Superior temporal gyrus (tissue), 1 donor: ENCODE results near the gene PKNOX2.
A peak's percentile ranks its signal among the peaks of the same experiment; 100 is the strongest.

Experiments
- DNase-seq: peaks from one replicate; pipeline ENCODE4 v3.0.0-alpha.2; 2016; ENCODE audit errors: extremely low spot score

Gene PKNOX2

DNA sequence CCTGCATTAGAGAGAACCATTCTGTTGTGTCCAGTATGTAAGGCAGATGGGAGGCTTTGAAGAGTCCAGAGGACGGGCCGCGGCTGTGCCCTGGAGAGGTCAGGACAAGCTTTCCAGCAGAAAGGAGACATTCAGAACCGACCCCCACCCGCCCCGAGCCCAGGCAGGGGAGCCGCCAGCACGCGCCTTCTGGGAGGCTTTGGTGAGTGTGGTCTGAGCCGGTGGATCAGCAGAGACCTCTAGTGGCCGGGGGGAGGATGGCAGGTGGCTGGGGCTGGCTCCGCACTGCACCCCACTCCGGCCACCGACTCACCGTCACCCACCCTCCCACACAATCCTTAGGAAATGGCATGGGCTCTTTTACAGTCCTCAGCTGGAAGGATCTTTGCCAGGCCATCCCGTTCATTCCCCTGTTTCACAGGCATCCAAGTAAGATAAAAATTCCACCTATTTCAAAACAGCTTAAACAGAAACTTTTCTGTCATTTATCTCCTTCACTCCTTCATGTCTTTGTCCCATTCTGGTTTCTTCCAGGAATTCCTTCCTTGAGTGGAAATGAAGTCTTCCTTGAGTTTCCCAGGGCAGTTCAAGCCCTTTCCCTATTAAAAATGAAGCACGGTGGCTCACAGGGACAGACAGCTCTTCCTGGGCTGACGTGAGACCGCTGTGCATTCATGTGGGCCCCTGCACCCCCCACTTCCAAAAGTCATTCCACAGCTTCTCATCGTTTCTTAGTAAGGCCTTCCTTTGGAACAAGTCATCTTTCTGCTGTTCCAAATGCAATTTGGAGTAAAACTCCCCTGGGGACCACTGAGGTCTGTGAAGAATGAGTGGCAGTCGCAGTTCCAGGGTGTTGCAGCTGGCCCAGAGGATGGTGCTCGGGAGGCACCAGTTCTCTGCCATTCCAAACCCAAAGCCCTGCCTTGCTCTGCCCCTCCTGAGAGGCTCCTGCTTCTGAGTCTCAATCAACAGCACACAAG, 240.6 kb downstream of the PKNOX2 start:
- no peak for DNase-seq

DNA sequence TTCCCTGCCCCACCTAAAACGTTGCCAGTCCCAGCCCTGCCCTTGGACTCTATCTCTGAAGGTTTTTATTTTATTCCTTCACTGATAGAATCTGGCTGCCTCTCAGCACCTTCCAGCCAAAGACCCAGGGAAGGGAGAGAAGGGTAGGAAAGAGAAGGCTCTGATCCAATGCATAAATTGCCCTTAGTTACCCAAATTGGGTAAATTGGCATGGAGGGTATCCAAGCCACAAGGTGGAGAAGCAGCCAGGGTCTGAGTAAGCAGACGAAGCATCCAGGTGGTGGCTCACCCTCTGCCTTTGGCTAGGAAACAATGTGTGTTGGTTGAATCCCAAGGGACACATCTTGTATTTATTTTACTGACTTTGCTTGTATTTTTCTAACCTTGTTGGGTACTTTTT, 242.5 kb downstream of the PKNOX2 start:
- DNase-seq = peak; percentile 15

DNA sequence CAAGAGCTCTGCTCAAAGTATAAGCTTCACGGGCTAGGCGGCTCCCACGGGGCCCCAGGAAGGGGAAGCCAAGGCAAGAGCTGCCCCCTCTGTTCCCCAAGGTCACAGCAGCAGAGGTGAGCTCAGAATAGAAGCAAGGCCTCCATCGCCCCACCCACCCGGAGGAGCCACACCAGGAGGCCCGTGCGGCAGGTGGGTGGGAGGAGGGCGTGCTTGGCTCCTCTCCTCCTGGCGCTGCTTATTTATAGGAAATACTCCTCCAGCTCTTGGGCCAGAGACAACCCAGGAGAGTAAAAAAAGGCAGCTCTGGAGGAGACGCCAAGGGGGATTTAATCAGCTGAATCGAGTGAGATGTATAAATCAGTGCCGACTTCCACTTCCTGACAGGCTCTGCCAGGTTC, 243.8 kb downstream of the PKNOX2 start:
- no peak for DNase-seq

DNA sequence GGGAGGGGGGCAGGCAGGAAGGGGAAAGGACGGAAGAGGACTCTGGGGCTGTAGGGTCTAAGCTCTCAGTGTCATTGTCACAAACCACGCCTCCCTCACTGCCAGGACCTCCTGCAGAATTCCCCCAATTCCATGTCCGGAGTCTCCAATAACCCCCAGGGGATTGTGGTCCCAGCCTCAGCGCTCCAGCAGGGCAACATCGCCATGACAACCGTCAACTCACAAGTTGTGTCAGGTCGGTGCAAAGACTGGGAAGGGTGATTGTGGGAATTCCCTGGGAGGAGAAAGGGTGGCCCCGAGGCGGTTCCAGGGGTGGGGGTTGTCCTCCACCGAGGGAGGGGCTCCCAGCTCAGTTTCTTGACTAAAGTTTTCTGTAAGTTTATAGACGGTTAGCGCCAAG, 245.5 kb downstream of the PKNOX2 start:
- DNase-seq = no peak

DNA sequence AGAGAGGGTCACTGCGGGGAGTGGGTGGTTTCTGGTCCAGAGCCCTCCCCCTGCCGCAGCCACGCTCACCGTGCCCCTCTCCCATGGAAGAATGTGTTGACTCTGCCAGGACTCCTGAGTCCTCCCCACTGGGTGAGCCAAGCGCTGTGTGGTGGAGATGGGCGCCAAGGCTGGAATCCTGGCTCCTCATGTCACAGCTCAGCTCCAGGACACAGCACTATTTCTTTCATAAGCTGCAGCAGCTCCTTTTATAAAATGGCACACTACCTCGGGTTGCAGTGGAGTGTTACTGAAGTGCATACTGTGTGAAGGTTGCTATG, 247.6 kb downstream of the PKNOX2 start:
- DNase-seq = no peak

DNA sequence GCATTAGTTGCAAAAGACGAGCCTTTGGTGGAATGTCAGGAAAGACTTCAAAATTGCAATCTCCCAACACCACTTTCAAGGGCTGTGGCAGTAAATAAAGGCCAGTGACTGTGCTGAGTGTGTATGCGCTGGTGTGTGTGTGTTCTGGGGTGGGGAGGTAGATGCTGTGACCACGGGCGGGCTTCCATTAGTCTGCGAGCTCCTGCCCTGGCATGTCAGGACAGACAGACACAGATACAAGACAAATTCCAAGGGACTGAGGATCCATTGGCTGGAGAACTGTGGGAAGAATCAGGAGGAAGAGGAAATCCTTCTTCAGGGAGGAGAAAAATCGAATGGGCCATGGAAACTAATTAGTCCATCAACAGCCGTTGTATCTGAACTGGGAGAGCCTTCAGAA, 248.0 kb downstream of the PKNOX2 start:
- DNase-seq = no peak

DNA sequence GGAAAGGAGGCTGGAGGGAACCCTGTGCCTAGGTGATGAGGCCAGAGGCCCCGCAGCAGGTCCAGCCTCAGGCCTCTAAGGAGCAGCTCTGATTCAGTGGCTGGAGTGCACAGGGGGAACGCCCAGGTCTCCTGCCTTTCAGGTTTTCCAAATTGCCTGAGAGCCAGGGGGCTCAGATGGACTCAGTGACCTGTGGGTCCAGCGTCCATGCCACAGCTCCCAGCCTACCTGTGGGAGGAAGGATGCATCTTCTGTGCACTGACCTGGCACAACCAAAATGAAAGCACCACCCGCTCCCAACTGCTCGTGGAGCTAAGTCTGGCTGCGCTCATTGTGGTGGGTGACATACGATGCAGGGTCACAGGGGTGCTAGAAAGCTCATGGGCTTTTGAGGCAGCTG, 248.7 kb downstream of the PKNOX2 start:
- no peak for DNase-seq

DNA sequence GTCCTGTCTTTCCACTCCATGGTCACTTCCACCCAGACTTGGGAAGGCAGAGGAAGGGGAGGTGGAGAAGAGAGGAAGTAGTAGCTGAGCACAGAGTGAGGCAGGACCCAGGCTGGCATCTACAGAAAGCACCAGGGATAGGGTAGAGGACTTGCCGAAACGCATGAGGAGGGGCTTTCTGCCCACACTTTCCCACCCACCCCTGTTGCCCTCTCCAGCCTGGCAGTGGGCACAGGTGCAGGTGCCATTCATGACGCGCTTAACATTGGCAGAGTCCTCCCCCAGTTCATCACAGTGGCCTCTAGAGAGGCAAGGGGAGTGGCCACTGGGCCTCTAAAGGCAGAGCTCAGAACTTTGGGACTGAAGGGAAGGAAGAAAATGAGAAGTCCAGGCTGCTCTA, 249.6 kb downstream of the PKNOX2 start:
- DNase-seq = no peak

DNA sequence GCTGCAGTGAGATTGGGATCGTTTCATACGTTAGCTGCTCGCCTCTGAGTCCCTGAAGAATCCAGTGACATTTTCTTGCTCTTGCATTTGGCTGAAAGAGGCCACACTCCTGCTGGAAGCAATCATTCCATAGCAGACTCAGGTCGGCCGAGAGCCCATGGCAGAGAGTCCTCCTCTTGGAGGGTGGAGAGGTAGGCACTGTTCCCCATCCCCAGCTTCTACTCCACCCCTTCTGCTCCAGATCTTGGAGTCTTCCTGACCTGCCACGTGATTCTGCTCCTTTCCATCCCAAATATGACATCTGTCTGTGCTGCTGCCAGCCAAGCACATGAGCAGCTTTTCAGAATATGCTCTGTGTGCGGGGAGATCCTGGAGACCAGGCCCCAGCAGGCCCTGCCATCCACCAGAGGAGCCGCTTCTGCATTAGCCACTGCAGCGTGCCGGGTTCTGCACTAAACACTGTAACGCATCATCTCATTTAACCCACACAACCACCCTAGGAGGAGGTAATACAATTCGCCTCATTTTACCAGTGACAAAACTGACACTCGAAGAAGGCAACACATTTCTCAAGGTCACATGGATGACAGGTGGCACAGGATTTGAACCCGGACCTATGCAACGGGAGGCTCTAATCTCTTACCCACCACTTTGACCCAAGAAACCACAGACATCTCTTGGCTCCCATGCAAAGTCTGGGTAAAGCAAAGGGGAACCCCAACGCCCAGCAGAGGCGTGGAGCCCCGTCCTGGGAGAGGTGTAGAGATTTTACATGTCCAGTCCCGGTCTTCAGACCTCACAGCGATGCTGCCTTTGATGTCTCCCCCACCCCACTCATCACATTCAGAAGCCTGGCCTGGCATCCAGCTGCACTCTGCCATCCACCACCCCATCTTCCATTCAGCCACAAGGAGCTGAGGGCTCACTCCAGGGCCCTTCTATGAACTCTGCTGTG, 252.7 kb downstream of the PKNOX2 start:
- DNase-seq = no peak

DNA sequence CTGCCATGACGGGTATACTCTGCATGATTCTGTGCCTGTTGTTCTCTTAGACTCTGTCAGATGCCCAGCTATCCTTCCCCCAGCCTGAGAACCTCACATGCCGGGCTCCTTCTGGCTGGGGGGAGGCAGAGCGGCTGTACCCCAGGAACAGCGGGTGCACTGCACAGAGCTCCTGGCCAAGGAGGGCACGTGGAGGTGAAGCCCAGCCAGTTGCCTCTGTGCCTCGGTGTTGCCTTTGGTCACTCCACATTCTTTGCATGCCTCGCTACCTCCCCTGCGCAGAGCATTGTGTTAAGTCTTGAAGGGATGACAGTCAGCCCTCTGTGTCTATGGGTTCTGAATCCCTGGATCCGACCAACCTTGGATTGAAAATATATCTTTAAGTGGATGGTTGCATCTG, 253.8 kb downstream of the PKNOX2 start:
- no peak for DNase-seq

DNA sequence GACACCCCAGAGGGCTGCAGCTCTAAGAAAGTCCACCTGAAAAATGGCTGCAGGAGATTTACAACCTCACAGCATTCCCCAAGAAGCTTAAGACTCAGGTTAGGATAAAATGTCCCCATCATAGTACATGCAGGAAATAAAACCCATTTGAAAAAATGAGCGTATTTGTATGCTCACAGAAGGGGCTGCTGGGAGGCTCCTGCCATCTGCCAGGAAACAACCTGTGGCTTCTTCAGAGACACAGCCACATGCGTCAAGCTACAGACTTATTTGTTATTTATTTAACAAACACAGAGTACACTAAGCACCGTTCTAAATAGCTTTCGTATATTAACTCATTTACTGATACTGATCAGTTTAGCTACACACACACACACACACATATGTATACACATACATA, 258.1 kb downstream of the PKNOX2 start:
- DNase-seq = no peak

DNA sequence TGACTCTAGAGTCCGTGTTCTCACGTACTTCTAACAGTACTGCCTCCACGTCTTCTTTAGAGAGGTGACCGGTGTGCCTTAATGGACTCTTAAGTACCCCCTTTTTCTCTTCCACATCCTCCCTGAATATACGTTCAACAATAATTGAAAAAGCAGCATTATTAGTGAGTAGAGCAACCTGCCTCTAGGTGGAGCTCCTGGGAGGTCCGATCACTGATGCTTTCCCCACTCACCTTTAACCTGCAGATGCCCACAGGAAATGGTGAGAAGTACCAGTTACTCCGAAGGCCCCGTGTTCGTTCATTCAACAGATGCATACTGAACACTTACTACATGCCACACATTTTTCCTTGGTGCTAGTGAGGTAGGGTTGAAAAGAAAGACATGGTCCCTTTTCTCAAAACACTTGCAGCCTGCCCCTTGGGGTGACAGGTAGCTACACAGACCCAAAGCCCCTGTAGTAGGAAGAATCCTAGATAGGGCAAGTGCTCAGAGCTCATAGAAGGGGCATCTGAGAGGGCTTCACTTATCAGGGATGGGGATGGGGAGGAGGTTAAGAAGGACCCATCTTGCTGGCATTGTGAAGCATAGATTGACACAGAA, 258.8 kb downstream of the PKNOX2 start:
- DNase-seq = no peak

DNA sequence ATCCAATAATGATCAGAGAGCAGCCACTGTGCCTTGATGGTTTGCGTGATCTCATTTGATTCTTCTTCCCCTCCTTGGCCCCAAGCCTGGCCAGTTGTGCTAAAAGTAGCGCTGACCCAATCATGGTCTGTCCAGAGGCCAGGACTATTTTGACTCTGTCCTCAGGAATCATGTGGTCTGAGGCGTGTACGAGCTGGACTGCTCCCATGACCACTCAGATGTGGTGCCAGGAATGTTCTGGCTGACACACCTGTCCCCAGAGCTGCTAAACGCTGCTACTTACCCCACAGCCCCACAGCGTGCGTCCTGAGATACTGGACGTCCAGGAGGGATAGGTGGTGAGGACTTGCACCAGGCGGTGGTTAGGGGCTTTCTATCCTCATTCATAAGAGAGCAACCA, 261.1 kb downstream of the PKNOX2 start:
- no peak for DNase-seq

DNA sequence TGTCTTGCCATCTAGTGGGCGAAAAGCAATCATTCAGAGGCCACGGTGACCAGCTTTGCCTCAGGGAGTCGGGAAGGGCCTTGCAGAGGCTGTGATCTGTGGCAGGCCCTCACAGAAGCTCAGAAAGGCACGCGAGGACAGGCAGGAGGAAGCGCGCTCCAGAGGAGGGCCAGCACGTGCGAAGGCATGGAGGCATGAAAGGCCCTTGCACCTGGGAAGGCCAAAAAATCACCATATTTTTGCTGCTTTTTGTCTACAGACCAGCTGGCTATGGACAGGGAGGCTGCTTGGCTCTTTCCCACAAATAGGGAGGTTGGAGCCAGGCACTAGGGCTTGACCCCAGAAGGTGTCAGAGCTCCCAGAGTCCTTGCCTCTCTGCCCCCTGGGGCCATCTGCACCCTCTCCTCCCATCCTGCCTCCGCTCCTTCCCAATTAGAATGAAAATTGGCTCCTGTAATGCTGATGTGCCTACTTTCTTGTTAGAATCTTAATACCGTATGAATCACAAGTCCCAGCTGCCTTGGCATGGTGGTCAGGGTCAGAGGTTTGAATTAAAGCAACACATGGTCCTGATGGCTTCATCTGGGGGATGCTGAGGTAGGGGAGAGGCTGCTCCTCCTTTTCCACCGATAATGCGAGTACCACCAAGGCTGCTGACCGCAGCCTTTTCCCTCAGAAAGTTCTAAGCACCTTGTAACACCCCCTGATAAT, 262.4 kb downstream of the PKNOX2 start:
- no peak for DNase-seq

DNA sequence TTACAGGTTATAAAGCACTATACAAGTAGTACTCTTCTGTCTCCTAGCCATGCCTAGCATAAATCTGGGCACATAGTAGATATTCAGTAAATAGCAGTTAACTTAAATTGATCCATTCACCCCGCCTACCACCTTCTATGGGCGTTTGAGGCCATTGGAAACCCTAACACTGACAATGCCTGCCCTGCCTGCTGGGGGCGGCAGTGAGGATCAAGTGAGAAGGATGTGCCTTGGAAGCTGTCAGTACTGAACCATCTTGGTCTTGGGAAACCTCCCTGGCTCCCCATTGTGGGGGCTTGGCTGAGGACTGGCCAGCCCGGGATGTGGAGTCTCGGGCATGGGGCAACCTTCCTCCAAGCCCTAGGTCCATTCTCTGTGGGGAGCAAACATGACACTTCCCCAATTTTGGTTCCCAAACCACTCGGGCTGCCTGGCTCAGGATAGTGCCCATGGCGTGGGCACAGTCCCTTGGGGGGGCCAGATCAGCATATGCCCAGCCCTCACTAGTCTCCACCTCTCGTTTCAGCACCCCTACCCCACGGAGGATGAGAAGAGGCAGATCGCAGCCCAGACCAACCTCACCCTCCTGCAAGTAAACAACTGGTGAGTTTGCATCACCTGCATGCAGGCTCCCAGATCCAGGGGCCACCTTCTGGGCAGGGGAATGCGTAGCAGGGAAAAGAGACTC, 264.1 kb downstream of the PKNOX2 start:
- no peak for DNase-seq

DNA sequence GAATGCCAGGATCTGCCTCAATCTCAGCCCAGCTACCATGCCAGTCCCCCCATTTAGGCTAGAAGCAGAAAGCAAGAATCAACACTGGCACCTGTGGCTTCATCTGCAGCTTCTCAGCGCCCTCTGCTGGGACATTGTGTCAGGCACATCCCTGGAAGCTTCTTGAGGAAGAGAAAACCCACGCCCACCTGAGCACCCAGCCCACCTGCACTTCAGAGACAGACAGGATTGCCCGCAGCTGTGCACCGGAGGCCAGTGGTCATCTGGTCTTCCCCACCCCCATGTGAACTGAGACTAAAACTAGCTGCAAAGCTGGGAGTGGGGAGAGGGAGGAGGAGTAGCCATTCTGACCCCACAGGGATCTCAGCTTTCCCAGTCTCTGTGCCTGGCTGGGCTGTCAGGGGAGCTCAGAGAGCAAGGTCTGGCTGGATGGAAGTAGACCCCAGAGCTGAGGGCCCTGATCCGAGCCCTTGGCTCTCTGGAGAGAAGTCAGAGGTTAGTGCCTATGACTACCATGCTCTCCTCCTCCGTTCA, 264.7 kb downstream of the PKNOX2 start:
- peak; percentile 84 for DNase-seq

DNA sequence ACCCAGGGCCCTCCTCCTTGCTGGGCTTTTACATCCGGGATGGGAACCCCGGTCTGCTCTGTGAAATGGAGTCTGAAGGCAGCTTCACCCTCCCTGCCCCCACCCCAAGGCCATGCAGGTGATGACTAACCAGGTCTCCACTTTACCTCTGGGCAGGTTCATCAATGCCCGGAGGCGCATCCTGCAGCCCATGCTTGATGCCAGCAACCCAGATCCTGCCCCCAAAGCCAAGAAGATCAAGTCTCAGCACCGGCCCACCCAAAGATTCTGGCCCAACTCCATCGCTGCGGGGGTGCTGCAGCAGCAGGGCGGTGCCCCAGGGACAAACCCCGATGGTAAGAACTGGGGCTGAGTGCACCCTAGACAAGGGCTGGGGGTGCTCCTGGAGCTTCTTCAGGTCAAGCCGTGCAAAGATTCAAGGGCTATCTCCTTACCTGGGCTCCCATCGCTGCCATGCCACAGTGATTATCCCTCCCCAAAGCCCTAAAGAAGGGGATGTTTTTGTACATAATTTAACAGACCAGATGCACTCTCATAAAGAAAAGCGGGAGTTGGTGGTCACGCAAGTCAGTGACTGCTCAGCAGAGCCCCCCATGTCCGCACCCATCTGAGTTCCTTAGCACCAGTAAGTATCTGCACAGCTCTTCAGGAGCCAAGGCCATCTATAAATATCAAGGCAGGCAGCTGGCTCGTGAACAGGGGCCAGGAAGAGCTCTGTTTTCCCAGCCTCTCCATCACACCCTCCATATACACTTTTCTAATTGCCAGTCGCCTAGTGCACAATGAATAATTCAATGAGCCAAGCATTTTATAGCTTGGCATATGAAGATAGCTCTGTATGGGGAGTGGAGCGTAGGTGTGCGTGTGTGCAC, 265.5 kb downstream of the PKNOX2 start:
- DNase-seq = peak; percentile 24

DNA sequence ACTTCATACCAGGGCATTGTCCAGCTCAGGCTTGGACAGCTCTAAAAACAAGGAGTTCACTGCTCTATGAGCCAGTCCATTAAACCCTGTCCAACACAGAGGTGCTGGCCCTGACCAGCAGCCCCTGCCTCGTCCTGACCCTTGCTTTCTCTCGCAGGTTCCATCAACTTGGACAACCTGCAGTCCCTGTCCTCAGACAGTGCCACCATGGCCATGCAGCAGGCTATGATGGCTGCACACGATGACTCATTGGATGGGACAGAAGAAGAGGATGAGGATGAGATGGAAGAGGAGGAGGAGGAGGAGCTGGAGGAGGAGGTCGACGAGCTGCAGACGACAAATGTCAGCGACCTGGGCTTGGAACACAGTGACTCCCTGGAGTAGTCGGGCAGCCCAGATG, 266.5 kb downstream of the PKNOX2 start:
- no peak for DNase-seq

DNA sequence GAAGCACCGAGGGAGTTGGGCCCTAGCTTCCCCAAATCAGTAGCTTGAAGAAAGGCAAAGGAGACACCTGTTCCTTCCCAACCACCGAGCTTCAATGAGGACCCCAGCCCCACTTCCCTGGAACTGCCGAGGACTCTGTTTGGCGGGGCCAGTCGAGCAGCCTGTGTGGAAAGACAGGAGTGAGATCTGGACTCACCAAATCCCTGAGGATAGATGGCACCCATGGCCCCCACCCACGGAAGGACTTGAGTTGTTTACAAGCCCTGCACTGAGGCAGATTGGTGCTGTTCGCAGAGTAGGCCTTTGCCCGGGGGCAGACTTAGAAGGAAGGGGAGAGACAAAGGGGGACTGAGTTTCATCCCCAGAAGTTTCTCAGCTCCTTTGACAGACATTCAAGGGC, 266.9 kb downstream of the PKNOX2 start:
- no peak for DNase-seq
